Central memory CD8-positive, alpha-beta T cell (primary cell): ENCODE data around the gene TNK2.
"Not testable (repeated sequence)": the region's sequence is repeated elsewhere in the genome, so short reads cannot be mapped to it uniquely, and the experiment has no call there.

Source experiments
- ATAC-seq: fragments of 150-1000 bp; cut with Tn5 transposase; replicated peaks from 2 replicates; pipeline ENCODE4 v1.10.0; 2022; ENCODE audit warnings: mild to moderate bottlenecking, moderate FRiP score, moderate number of reproducible peaks; ENCODE audit not compliant: poor library complexity, severe bottlenecking; ENCODE audit errors: extremely low read depth
- DNase-seq, 2 donors: peaks; one replicate each; pipeline ENCODE4 v3.0.0; 2021; ENCODE audit warnings: low spot score in 2 of 2
- H3K27ac Mint-ChIP-seq: one replicate; pipeline ENCODE4 v1.8.0; 2022; ENCODE audit warnings: low read depth, mild to moderate bottlenecking, moderate library complexity, mixed read lengths
- H3K27me3 Mint-ChIP-seq: one replicate; pipeline ENCODE4 v1.8.0; 2022; ENCODE audit warnings: mixed read lengths
- H3K36me3 Mint-ChIP-seq: one replicate; pipeline ENCODE4 v1.8.0; 2022; ENCODE audit warnings: mild to moderate bottlenecking, moderate library complexity, mixed read lengths; ENCODE audit not compliant: insufficient read depth
- H3K4me1 Mint-ChIP-seq: one replicate; pipeline ENCODE4 v1.8.0; 2022; ENCODE audit warnings: mixed read lengths
- H3K4me3 Mint-ChIP-seq: one replicate; pipeline ENCODE4 v1.8.0; 2022; ENCODE audit warnings: mild to moderate bottlenecking, moderate library complexity, mixed read lengths
- H3K9me3 Mint-ChIP-seq: one replicate; pipeline ENCODE4 v1.8.0; 2022; ENCODE audit warnings: mixed read lengths

TNK2 gene

GRCh38 chr3:195825857-195826804 is 82.2 kb downstream of the TNK2 start:
- no peak overlapping the region for H3K4me3 Mint-ChIP-seq
- no peak for DNase-seq
- no peaks in the 10 kb centered on the region for H3K9me3 Mint-ChIP-seq
- ATAC-seq: no peak
- H3K36me3 Mint-ChIP-seq: no peaks in the 10 kb centered on the region
- no peaks in the 10 kb centered on the region for H3K4me1 Mint-ChIP-seq
- H3K27ac Mint-ChIP-seq: no peak overlapping the region
- H3K27me3 Mint-ChIP-seq: peaks cover 43% of the 10 kb centered on the region

- Mint-ChIP-seq H3K9me3 (no peaks in the 10 kb centered on the region), H3K4me1 (no peaks in the 10 kb centered on the region), H3K27me3 (peaks cover 43% of the 10 kb centered on the region), H3K36me3 (peaks cover 1% of the 10 kb centered on the region), H3K4me3 (no peak overlapping the region), H3K27ac (no peak overlapping the region)
- DNase-seq (no peak), ATAC-seq (no peak)
Observed at GRCh38 chr3:195825191-195825588, 83.2 kb downstream of the TNK2 start.

- DNase-seq, ATAC-seq: not testable (repeated sequence)
Observed at GRCh38 chr3:195824425-195825190, 83.7 kb downstream of the TNK2 start.

GRCh38 chr3:195823999-195824398 is 84.4 kb downstream of the TNK2 start:
- H3K27ac Mint-ChIP-seq: no peak overlapping the region
- H3K27me3 Mint-ChIP-seq: peaks cover 33% of the 10 kb centered on the region
- ATAC-seq: no peak
- peaks cover 1% of the 10 kb centered on the region for H3K36me3 Mint-ChIP-seq
- DNase-seq: no peak
- H3K9me3 Mint-ChIP-seq: no peaks in the 10 kb centered on the region
- H3K4me1 Mint-ChIP-seq: no peaks in the 10 kb centered on the region
- no peak overlapping the region for H3K4me3 Mint-ChIP-seq

More at GRCh38 chr3:195824425-195825190, 83.7 kb downstream of the TNK2 start:
- H3K27ac Mint-ChIP-seq, H3K4me1 Mint-ChIP-seq, H3K9me3 Mint-ChIP-seq, H3K36me3 Mint-ChIP-seq, H3K4me3 Mint-ChIP-seq: not testable (repeated sequence)
- H3K27me3 Mint-ChIP-seq: peaks cover 39% of the 10 kb centered on the region

GRCh38 chr3:195823280-195823679 is 85.1 kb downstream of the TNK2 start:
- no peak for ATAC-seq
- Mint-ChIP-seq H3K27ac (no peak overlapping the region), H3K4me1 (no peaks in the 10 kb centered on the region), H3K27me3 (peaks cover 33% of the 10 kb centered on the region), H3K4me3 (no peak overlapping the region), H3K9me3 (no peaks in the 10 kb centered on the region), H3K36me3 (peaks cover 1% of the 10 kb centered on the region)
- no peak for DNase-seq

GRCh38 chr3:195822131-195822696 is 86.1 kb downstream of the TNK2 start:
- peaks cover 3% of the 10 kb centered on the region for H3K36me3 Mint-ChIP-seq
- DNase-seq: no peak
- no peak for ATAC-seq
- H3K27me3 Mint-ChIP-seq: peaks cover 33% of the 10 kb centered on the region
- no peak overlapping the region for H3K4me3 Mint-ChIP-seq
- no peak overlapping the region for H3K27ac Mint-ChIP-seq
- H3K9me3 Mint-ChIP-seq: no peaks in the 10 kb centered on the region
- H3K4me1 Mint-ChIP-seq: peaks cover 4% of the 10 kb centered on the region

GRCh38 chr3:195821403-195822130 is 86.8 kb downstream of the TNK2 start:
- Mint-ChIP-seq H3K36me3 (peaks cover 8% of the 10 kb centered on the region), H3K4me3 (no peak overlapping the region), H3K4me1 (peaks cover 11% of the 10 kb centered on the region), H3K27ac (no peak overlapping the region), H3K9me3 (no peaks in the 10 kb centered on the region), H3K27me3 (peaks cover 33% of the 10 kb centered on the region)
- ATAC-seq (no peak), DNase-seq (no peak)

GRCh38 chr3:195820901-195821300 is 87.5 kb downstream of the TNK2 start:
- ATAC-seq: no peak
- Mint-ChIP-seq H3K4me1 (peaks cover 15% of the 10 kb centered on the region), H3K36me3 (peaks cover 10% of the 10 kb centered on the region), H3K27ac (no peak overlapping the region), H3K4me3 (no peak overlapping the region), H3K27me3 (peaks cover 33% of the 10 kb centered on the region), H3K9me3 (no peaks in the 10 kb centered on the region)
- no peak for DNase-seq

- no peak for DNase-seq
- Mint-ChIP-seq H3K27me3 (peaks cover 26% of the 10 kb centered on the region), H3K9me3 (no peaks in the 10 kb centered on the region), H3K4me3 (no peak overlapping the region), H3K4me1 (peaks cover 15% of the 10 kb centered on the region), H3K27ac (no peak overlapping the region), H3K36me3 (peaks cover 12% of the 10 kb centered on the region)
- no peak for ATAC-seq
Observed at GRCh38 chr3:195820186-195820585, 88.2 kb downstream of the TNK2 start.

GRCh38 chr3:195818301-195818700 is 90.0 kb downstream of the TNK2 start:
- H3K4me3 Mint-ChIP-seq: no peak overlapping the region
- no peak overlapping the region for H3K27ac Mint-ChIP-seq
- H3K36me3 Mint-ChIP-seq: peaks cover 12% of the 10 kb centered on the region
- H3K9me3 Mint-ChIP-seq: no peaks in the 10 kb centered on the region
- peaks cover 19% of the 10 kb centered on the region for H3K27me3 Mint-ChIP-seq
- DNase-seq (no peak), ATAC-seq (no peak)
- peaks cover 15% of the 10 kb centered on the region for H3K4me1 Mint-ChIP-seq

GRCh38 chr3:195817578-195818135 is 90.7 kb downstream of the TNK2 start:
- H3K36me3 Mint-ChIP-seq: peaks cover 12% of the 10 kb centered on the region
- H3K4me1 Mint-ChIP-seq: peaks cover 15% of the 10 kb centered on the region
- DNase-seq: no peak
- no peak overlapping the region for H3K4me3 Mint-ChIP-seq
- H3K27me3 Mint-ChIP-seq: peaks cover 17% of the 10 kb centered on the region
- H3K27ac Mint-ChIP-seq: peak overlapping the region; percentile 72
- H3K9me3 Mint-ChIP-seq: no peaks in the 10 kb centered on the region
- ATAC-seq: no peak
